Measurements from ENCODE around the gene CDRT15L2. TPM values are rescaled to one million over a fixed set of nuclear protein-coding genes. Genes with fewer than 3 reads are reported as not detected.
"Not testable (repeated sequence)": the region's sequence is repeated elsewhere in the genome, so short reads cannot be mapped to it uniquely, and the experiment has no call there.

The CDRT15L2 gene
- polyA plus RNA-seq, 1 experiment = not detected

- POLR2A ChIA-PET = not testable (repeated sequence)
These were observed 21.4 kb upstream of the CDRT15L2 start for GRCh38 chr17:20558096-20558495.

GRCh38 chr17:20559018-20559417, 20.5 kb upstream of the CDRT15L2 start:
- H3K27me3 ChIP-seq (ENCODE audit: control insufficient read depth, insufficient read depth, low read length); CTCF ChIA-PET; H3K4me3 ChIP-seq (ENCODE audit: low read depth, low read length); H3K36me3 ChIP-seq (ENCODE audit: control insufficient read depth, insufficient read depth, low read length); DNase-seq (ENCODE audit: low read depth); POLR2A ChIA-PET: not testable (repeated sequence)

More at GRCh38 chr17:20558096-20558495, 21.4 kb upstream of the CDRT15L2 start:
- DNase-seq (ENCODE audit: low read depth); CTCF ChIA-PET; H3K27me3 ChIP-seq (ENCODE audit: control insufficient read depth, insufficient read depth, low read length); H3K36me3 ChIP-seq (ENCODE audit: control insufficient read depth, insufficient read depth, low read length); H3K4me3 ChIP-seq (ENCODE audit: low read depth, low read length): not testable (repeated sequence)

- no peak overlapping the region for H3K4me3 ChIP-seq (ENCODE audit: low read depth, low read length)
- POLR2A ChIA-PET = no interaction called here
- H3K36me3 ChIP-seq (ENCODE audit: control insufficient read depth, insufficient read depth, low read length) = no peaks in the 10 kb centered on the region
- H3K27me3 ChIP-seq (ENCODE audit: control insufficient read depth, insufficient read depth, low read length) = no peaks in the 10 kb centered on the region
- no peak for DNase-seq (ENCODE audit: low read depth)
- CTCF ChIA-PET = no interaction called here
- no peak for TF ChIP-seq CTCF (IDR thresholded peaks at IDR 0.05; ENCODE audit: insufficient read depth, low read depth, low read length)
These were observed 16.9 kb upstream of the CDRT15L2 start for GRCh38 chr17:20562587-20562986.

- CTCF ChIA-PET; H3K4me3 ChIP-seq (ENCODE audit: low read depth, low read length); H3K36me3 ChIP-seq (ENCODE audit: control insufficient read depth, insufficient read depth, low read length); POLR2A ChIA-PET; H3K27me3 ChIP-seq (ENCODE audit: control insufficient read depth, insufficient read depth, low read length); DNase-seq (ENCODE audit: low read depth): not testable (repeated sequence)
These were observed 14.3 kb upstream of the CDRT15L2 start for GRCh38 chr17:20565245-20565644.

GRCh38 chr17:20565711-20566110, 13.8 kb upstream of the CDRT15L2 start:
- Histone ChIP-seq H3K36me3 (ENCODE audit: control insufficient read depth, insufficient read depth, low read length) (no peaks in the 10 kb centered on the region), H3K4me3 (ENCODE audit: low read depth, low read length) (no peak overlapping the region), H3K27me3 (ENCODE audit: control insufficient read depth, insufficient read depth, low read length) (peaks cover 3% of the 10 kb centered on the region; the same call in 1 of the 2 replicates)
- POLR2A ChIA-PET = no interaction called here
- CTCF ChIA-PET = no interaction called here
- no peak for TF ChIP-seq CTCF (IDR thresholded peaks at IDR 0.05; ENCODE audit: insufficient read depth, low read depth, low read length)
- DNase-seq (ENCODE audit: low read depth) = no peak

- H3K36me3 ChIP-seq (ENCODE audit: control insufficient read depth, insufficient read depth, low read length); DNase-seq (ENCODE audit: low read depth); POLR2A ChIA-PET; H3K4me3 ChIP-seq (ENCODE audit: low read depth, low read length); CTCF ChIA-PET; H3K27me3 ChIP-seq (ENCODE audit: control insufficient read depth, insufficient read depth, low read length): not testable (repeated sequence)
These were observed 12.8 kb upstream of the CDRT15L2 start for GRCh38 chr17:20566736-20567135.

- H3K27me3 ChIP-seq (ENCODE audit: control insufficient read depth, insufficient read depth, low read length); CTCF ChIA-PET; H3K4me3 ChIP-seq (ENCODE audit: low read depth, low read length); DNase-seq (ENCODE audit: low read depth); POLR2A ChIA-PET; H3K36me3 ChIP-seq (ENCODE audit: control insufficient read depth, insufficient read depth, low read length): not testable (repeated sequence)
These were observed 12.1 kb upstream of the CDRT15L2 start for GRCh38 chr17:20567421-20567820.

GRCh38 chr17:20568604-20569003, 10.9 kb upstream of the CDRT15L2 start:
- CTCF ChIA-PET; H3K36me3 ChIP-seq (ENCODE audit: control insufficient read depth, insufficient read depth, low read length); H3K4me3 ChIP-seq (ENCODE audit: low read depth, low read length); POLR2A ChIA-PET; H3K27me3 ChIP-seq (ENCODE audit: control insufficient read depth, insufficient read depth, low read length); DNase-seq (ENCODE audit: low read depth): not testable (repeated sequence)

GRCh38 chr17:20571653-20572052, 7.9 kb upstream of the CDRT15L2 start:
- DNase-seq (ENCODE audit: low read depth); CTCF ChIA-PET; H3K4me3 ChIP-seq (ENCODE audit: low read depth, low read length); POLR2A ChIA-PET; H3K27me3 ChIP-seq (ENCODE audit: control insufficient read depth, insufficient read depth, low read length); H3K36me3 ChIP-seq (ENCODE audit: control insufficient read depth, insufficient read depth, low read length): not testable (repeated sequence)

- POLR2A ChIA-PET; CTCF ChIA-PET; DNase-seq (ENCODE audit: low read depth); H3K4me3 ChIP-seq (ENCODE audit: low read depth, low read length); H3K27me3 ChIP-seq (ENCODE audit: control insufficient read depth, insufficient read depth, low read length); H3K36me3 ChIP-seq (ENCODE audit: control insufficient read depth, insufficient read depth, low read length): not testable (repeated sequence)
These were observed 6.3 kb upstream of the CDRT15L2 start for GRCh38 chr17:20573216-20573615.

GRCh38 chr17:20575071-20575470, 4.5 kb upstream of the CDRT15L2 start:
- POLR2A ChIA-PET; H3K27me3 ChIP-seq (ENCODE audit: control insufficient read depth, insufficient read depth, low read length); CTCF ChIA-PET; H3K4me3 ChIP-seq (ENCODE audit: low read depth, low read length); H3K36me3 ChIP-seq (ENCODE audit: control insufficient read depth, insufficient read depth, low read length): not testable (repeated sequence)
- DNase-seq (ENCODE audit: low read depth) = peak; percentile 4

- DNase-seq (ENCODE audit: low read depth); POLR2A ChIA-PET; CTCF ChIA-PET; H3K27me3 ChIP-seq (ENCODE audit: control insufficient read depth, insufficient read depth, low read length); H3K36me3 ChIP-seq (ENCODE audit: control insufficient read depth, insufficient read depth, low read length); H3K4me3 ChIP-seq (ENCODE audit: low read depth, low read length): not testable (repeated sequence)
These were observed 4.5 kb downstream of the CDRT15L2 start for GRCh38 chr17:20583891-20584577.

Data from BJ (cell line).